K562 (cell line): ENCODE results near the gene LPAR5. TPM values are rescaled to one million over a fixed set of nuclear protein-coding genes. Genes with fewer than 3 reads are reported as not detected.

Experiments used
- ARID1B ChIP-seq: fragments of 450-650 bp; IDR thresholded peaks from 2 replicates; pipeline ENCODE4 v1.6.1; 2016; ENCODE audit warnings: antibody characterized with exemption, mild to moderate bottlenecking, inconsistent platforms
- BRCA1 ChIP-seq, 2 experiments: fragments of 450-650 bp in 1 of 2; sonication (generic) in 1 of 2; formaldehyde crosslinking in 1 of 2; IDR thresholded peaks; 2 replicates each; pipeline versions ENCODE4 v1.5.0 to v1.6.1; 2017 to 2020; ENCODE audit warnings: mild to moderate bottlenecking in 1 of 2, missing genetic modification reagents in 1 of 2
- E2F1 ChIP-seq: sonication (generic); formaldehyde crosslinking; IDR thresholded peaks from 2 replicates; pipeline ENCODE4 v1.8.1; 2023; ENCODE audit warnings: mild to moderate bottlenecking, missing genetic modification reagents, moderate library complexity
- ELF2 ChIP-seq: fragments of 250-450 bp; sonication (Bioruptor Pico); IDR thresholded peaks from 2 replicates; pipeline ENCODE4 v1.5.0; 2021; ENCODE audit warnings: mild to moderate bottlenecking
- FOSL1 ChIP-seq: fragments of 200-800 bp; sonication (Bioruptor generic); conservative IDR thresholded peaks from 2 replicates; pipeline ENCODE4 v1.6.1; 2016; ENCODE audit warnings: missing genetic modification characterization, missing compliant biosample characterization
- IRF9 ChIP-seq: fragments of 450-650 bp; IDR thresholded peaks from 2 replicates; pipeline ENCODE4 v1.6.1; 2016; ENCODE audit warnings: missing biosample characterization, missing genetic modification characterization
- MCM3 ChIP-seq: fragments of 450-650 bp; IDR thresholded peaks from 2 replicates; pipeline ENCODE4 v1.6.1; 2016
- NBN ChIP-seq: fragments of 450-650 bp; IDR thresholded peaks from 2 replicates; pipeline ENCODE4 v1.6.1; 2016; ENCODE audit warnings: low read depth, mild to moderate bottlenecking
- NR2C1 ChIP-seq, 2 experiments: fragments of 450-650 bp; IDR thresholded peaks; 2 replicates each; pipeline ENCODE4 v1.6.1; 2017; ENCODE audit warnings: mild to moderate bottlenecking in 2 of 2, antibody characterized with exemption in 1 of 2, inconsistent platforms in 1 of 2, missing compliant biosample characterization in 1 of 2, missing genetic modification characterization in 1 of 2
- PTBP1 ChIP-seq: fragments of 200-400 bp; formaldehyde crosslinking; IDR thresholded peaks from 2 replicates; pipeline ENCODE4 v1.6.1; 2017; ENCODE audit warnings: low read depth, low read length
- RNF2 ChIP-seq: sonication (generic); IDR thresholded peaks from 2 replicates; pipeline ENCODE4 v1.6.1; 2016
- RREB1 ChIP-seq: fragments of 250-450 bp; sonication (Bioruptor Pico); IDR thresholded peaks from 2 replicates; pipeline ENCODE4 v1.4.0; 2020
- SMARCA5 ChIP-seq: fragments of 450-650 bp; IDR thresholded peaks from 2 replicates; pipeline ENCODE4 v1.6.1; 2016
- TAF9B ChIP-seq: fragments of 450-650 bp; IDR thresholded peaks from 2 replicates; pipeline ENCODE4 v1.6.1; 2018; ENCODE audit warnings: mild to moderate bottlenecking; ENCODE audit not compliant: partially characterized antibody
- TEAD4 ChIP-seq, 2 experiments: sonication (generic) in 1 of 2; formaldehyde crosslinking in 1 of 2; IDR thresholded peaks; 2 replicates each; pipeline versions ENCODE4 v1.6.1 to v1.8.0; 2012 to 2022; ENCODE audit warnings: borderline replicate concordance in 1 of 2, inconsistent platforms in 1 of 2, low read length in 1 of 2, mild to moderate bottlenecking in 1 of 2, missing genetic modification reagents in 1 of 2
- ZBTB5 ChIP-seq: fragments of 450-650 bp; IDR thresholded peaks from 2 replicates; pipeline ENCODE4 v1.6.1; 2017; ENCODE audit warnings: antibody characterized with exemption
- ZNF175 ChIP-seq: fragments of 200-800 bp; sonication (Bioruptor generic); IDR thresholded peaks from 2 replicates; pipeline ENCODE4 v1.6.1; 2016; ENCODE audit warnings: low read depth, mild to moderate bottlenecking, missing genetic modification characterization, missing compliant biosample characterization
- polyA plus RNA-seq, 8 experiments: library from polyadenylated mRNA; depleted of rRNA in 4 of 8; stranded (reverse) in 5 of 8; unstranded in 3 of 8; fragments of >200 nt; fragmentation: Nextera tagmentation in 2 of 8; fragmentation: Illumina TruSeq in 1 of 8; extraction: Ambion mirVana in 2 of 8; extraction: Trizol in 1 of 8; gene quantifications; 2 replicates each; pipeline versions ENCODE4 v1.2.1 to v1.2.3, GENCODE V29; 2011 to 2014; ENCODE audit warnings: inconsistent platforms in 1 of 8, missing spikeins in 1 of 8
- total RNA-seq, 7 experiments: library from RNA; depleted of rRNA in 6 of 7; stranded (reverse); fragments of >200 nt in 6 of 7; fragmentation: Illumina TruSeq in 2 of 7; extraction: Trizol in 2 of 7; gene quantifications; 2 replicates each; pipeline versions ENCODE4 v1.2.1 to v1.2.3, GENCODE V29; 2011 to 2021; ENCODE audit warnings: low replicate concordance in 1 of 7

LPAR5 gene
- total and polyA plus RNA-seq, 9 of the 15 experiments (the other 6 are each of a cell fraction or from before 2014, with no cell fraction given): 1.3 to 11.7 (median 3.6) TPM

- peak; percentile 18; the same call in 1 of the 2 replicates for TF ChIP-seq TEAD4 (IDR thresholded peaks at IDR 0.05; ENCODE audit: low read length)
- no peak for TF ChIP-seq TEAD4 (CRISPR knock-in tag; IDR thresholded peaks at IDR 0.05; ENCODE audit: borderline replicate concordance)
- TF ChIP-seq ARID1B: peak; percentile 72
- TF ChIP-seq RNF2: 0 out of 2 replicates have a peak, but pooled peaks have one; percentile 11
- TF ChIP-seq NR2C1 (IDR thresholded peaks at IDR 0.05): 0 out of 2 replicates have a peak, but pooled peaks have one; percentile 25
- TF ChIP-seq NR2C1 (tag; IDR thresholded peaks at IDR 0.05): peak; percentile 39; the same call in 1 of the 2 replicates
- TF ChIP-seq ELF2 (CRISPR knock-in tag): 0 out of 2 replicates have a peak, but pooled peaks have one; percentile 21
- no peak for TF ChIP-seq E2F1 (CRISPR knock-in tag)
- peak; percentile 89 for TF ChIP-seq SMARCA5
- no peak for TF ChIP-seq ZBTB5
- no peak for TF ChIP-seq PTBP1
- TF ChIP-seq FOSL1 (tag): no peak
- peak; percentile 43 for TF ChIP-seq TAF9B
- peak; percentile 31; the same call in 1 of the 2 replicates for TF ChIP-seq IRF9 (tag)
- no peak for TF ChIP-seq RREB1
- TF ChIP-seq BRCA1 (IDR thresholded peaks at IDR 0.05): no peak
- no peak for TF ChIP-seq BRCA1 (CRISPR knock-in tag; IDR thresholded peaks at IDR 0.05)
- peak; percentile 71; the same call in 1 of the 2 replicates for TF ChIP-seq NBN
- TF ChIP-seq MCM3: 0 out of 2 replicates have a peak, but pooled peaks have one; percentile 43
- TF ChIP-seq ZNF175 (CRISPR knock-in tag): peak; percentile 94
Measured at GRCh38 chr12:6607751-6608591, 27.8 kb downstream of the LPAR5 start (continued).
